HL-60 (cell line): ENCODE results near the gene TMEM14C.

Experiments used
- POLR2AphosphoS5 ChIP-seq: IDR thresholded peaks from 2 replicates; pipeline ENCODE4 v1.6.1; 2012; ENCODE audit warnings: low read depth
- TF ChIP-seq, protein P1 (sequence below): IDR thresholded peaks from one replicate; pipeline ENCODE4 v1.5.1; 2011; ENCODE audit warnings: low read length, control low read depth, inconsistent platforms; ENCODE audit not compliant: insufficient read depth

DNA sequence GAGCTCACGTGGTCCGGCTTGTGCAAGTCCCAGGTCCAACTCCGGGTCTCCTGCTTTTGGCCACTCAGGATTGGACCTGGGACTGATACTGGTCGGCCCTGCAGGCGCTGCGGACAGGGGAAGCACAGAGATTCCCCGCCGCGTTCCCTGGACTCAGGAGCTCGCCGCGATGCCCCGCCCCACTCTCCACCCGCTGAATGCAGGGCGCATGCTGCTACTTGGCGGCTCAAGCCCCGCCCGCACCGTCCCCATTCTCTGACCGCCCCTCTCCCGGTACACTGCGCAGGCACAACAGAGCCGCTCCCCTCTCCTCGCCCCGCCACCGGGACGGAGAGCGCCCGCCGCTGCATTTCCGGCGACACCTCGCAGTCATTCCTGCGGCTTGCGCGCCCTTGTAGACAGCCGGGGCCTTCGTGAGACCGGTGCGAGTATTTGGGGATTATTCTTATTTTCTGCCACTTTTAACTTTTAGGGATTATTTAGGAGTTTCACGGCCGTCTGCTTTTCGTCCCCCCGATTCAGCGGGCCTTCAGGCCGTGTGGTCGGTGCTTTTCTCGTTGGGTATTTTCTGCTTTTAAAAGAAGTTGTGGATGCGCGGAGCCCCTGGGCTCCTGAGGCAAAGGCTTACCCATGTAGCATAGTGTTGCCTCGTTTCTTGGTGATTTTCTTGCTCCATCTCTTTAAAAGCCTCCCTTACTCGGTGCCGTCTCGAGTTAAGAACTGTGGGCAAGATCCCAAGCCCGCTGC lies at the start of gene TMEM14C:
- TF ChIP-seq, protein P1, sequence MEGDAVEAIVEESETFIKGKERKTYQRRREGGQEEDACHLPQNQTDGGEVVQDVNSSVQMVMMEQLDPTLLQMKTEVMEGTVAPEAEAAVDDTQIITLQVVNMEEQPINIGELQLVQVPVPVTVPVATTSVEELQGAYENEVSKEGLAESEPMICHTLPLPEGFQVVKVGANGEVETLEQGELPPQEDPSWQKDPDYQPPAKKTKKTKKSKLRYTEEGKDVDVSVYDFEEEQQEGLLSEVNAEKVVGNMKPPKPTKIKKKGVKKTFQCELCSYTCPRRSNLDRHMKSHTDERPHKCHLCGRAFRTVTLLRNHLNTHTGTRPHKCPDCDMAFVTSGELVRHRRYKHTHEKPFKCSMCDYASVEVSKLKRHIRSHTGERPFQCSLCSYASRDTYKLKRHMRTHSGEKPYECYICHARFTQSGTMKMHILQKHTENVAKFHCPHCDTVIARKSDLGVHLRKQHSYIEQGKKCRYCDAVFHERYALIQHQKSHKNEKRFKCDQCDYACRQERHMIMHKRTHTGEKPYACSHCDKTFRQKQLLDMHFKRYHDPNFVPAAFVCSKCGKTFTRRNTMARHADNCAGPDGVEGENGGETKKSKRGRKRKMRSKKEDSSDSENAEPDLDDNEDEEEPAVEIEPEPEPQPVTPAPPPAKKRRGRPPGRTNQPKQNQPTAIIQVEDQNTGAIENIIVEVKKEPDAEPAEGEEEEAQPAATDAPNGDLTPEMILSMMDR: no peak
- peak; percentile 86 for TF ChIP-seq POLR2AphosphoS5
